Spleen (tissue), 7 donors: ENCODE measurements around the gene IRAK1.

Source experiments
- CTCF ChIP-seq, 11 experiments: fragments of 200-600 bp in 7 of 11; fragments of 450-650 bp in 4 of 11; sonication (generic) in 4 of 11; IDR thresholded peaks in 8 of 11; conservative IDR thresholded peaks in 3 of 11; 1 replicate in 7 of 11; 2 replicates in 4 of 11; pipeline versions ENCODE4 v1.4.0 to v1.8.0; 2016 to 2021; ENCODE audit warnings: antibody characterized with exemption in 11 of 11, inconsistent platforms in 4 of 11, mild to moderate bottlenecking in 1 of 11
- POLR2A ChIP-seq, 3 donors: fragments of 450-650 bp; IDR thresholded peaks; one replicate each; pipeline ENCODE4 v1.5.1; 2017; ENCODE audit warnings: antibody characterized with exemption in 3 of 3, mild to moderate bottlenecking in 1 of 3
- POLR2AphosphoS5 ChIP-seq, 3 donors: sonication (generic); formaldehyde crosslinking; IDR thresholded peaks; one replicate each; pipeline ENCODE4 v1.5.1; 2017; ENCODE audit warnings: antibody characterized with exemption in 3 of 3
- donor health status: DM: no; HTN: no; CAD: no; lungs with moderate emphysema.
- donor health status: DM: no; HTN: no; CAD: no.
- donor health status: DM: no; HTN: no; CAD: no.

DNA sequence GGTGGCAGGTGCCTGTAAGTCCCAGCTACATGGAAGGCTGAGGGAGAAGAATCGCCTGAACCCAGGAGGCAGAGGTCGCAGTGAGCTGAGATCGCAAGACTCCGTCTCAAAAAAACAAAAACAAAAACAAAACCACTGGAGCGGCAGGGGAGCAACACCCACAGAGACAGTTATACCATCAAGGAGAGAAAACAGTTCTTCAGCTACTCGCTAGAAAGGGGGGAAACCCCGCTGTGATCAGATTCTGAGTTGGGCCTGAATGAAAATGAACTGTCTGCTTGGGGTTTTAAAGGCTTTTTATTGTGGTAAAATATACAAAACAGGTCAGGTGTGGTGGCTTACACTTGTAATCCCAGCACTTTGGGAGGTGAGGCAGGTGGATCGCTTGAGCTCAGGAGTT, 16.8 kb upstream of the IRAK1 start:
- TF ChIP-seq POLR2A (IDR thresholded peaks at IDR 0.05) (no peak), CTCF (IDR thresholded peaks at IDR 0.05 in 8 of 11, conservative IDR thresholded peaks at IDR 0.05 in 3 of 11) (no peak), POLR2AphosphoS5 (IDR thresholded peaks at IDR 0.05) (no peak)
